Fibroblast of lung (primary cell): Measurements from ENCODE around the gene GNG12. TPM values are rescaled to one million over a fixed set of nuclear protein-coding genes. Genes with fewer than 3 reads are reported as not detected.

Experiments
- DNase-seq, 2 donors: peaks; one replicate each; pipeline versions ENCODE4 v3.0.0 to v3.0.0-alpha.2; 2010; ENCODE audit warnings: low read depth in 2 of 2
- H2AFZ ChIP-seq: 2 replicates; pipeline ENCODE4 v1.5.1; 2012; ENCODE audit warnings: low read length, control low read depth, inconsistent platforms
- H3K27ac ChIP-seq: 2 replicates; pipeline ENCODE4 v1.5.1; 2011; ENCODE audit warnings: low read length, control low read depth; ENCODE audit not compliant: insufficient read depth
- H3K27me3 ChIP-seq: 2 replicates; pipeline ENCODE4 v1.5.1; 2011; ENCODE audit warnings: mild to moderate bottlenecking, low read length; ENCODE audit not compliant: control insufficient read depth, insufficient read depth
- H3K36me3 ChIP-seq: 2 replicates; pipeline ENCODE4 v1.5.1; 2011; ENCODE audit warnings: low read length; ENCODE audit not compliant: control insufficient read depth, insufficient read depth
- H3K4me1 ChIP-seq: 2 replicates; pipeline ENCODE4 v1.5.1; 2011; ENCODE audit warnings: low read length; ENCODE audit not compliant: control insufficient read depth, insufficient read depth; ENCODE audit errors: extremely low read depth
- H3K4me2 ChIP-seq: 2 replicates; pipeline ENCODE4 v1.5.1; 2011; ENCODE audit warnings: low read length, control low read depth; ENCODE audit not compliant: insufficient read depth; ENCODE audit errors: extremely low read depth
- H3K4me3 ChIP-seq, 4 experiments: fragments of 200-600 bp in 1 of 4; sonication (generic) in 1 of 4; replicated peaks in 1 of 4; 2 replicates each; pipeline ENCODE4 v1.5.1; 2011 to 2016; ENCODE audit warnings: low read length in 4 of 4, low read depth in 3 of 4, mild to moderate bottlenecking in 3 of 4, control low read depth in 2 of 4, inconsistent platforms in 1 of 4, mixed read lengths in 1 of 4; ENCODE audit not compliant: insufficient read depth in 1 of 4; ENCODE audit errors: control extremely low read depth in 1 of 4
- H3K79me2 ChIP-seq: 2 replicates; pipeline ENCODE4 v1.5.1; 2012; ENCODE audit warnings: mild to moderate bottlenecking, low read length, inconsistent platforms; ENCODE audit not compliant: control insufficient read depth, insufficient read depth
- H3K9ac ChIP-seq: 2 replicates; pipeline ENCODE4 v1.5.1; 2011; ENCODE audit warnings: mild to moderate bottlenecking, low read length, control low read depth; ENCODE audit not compliant: insufficient read depth
- H3K9me3 ChIP-seq: 2 replicates; pipeline ENCODE4 v1.5.1; 2012; ENCODE audit warnings: low read depth, low read length; ENCODE audit not compliant: control insufficient read depth, insufficient read depth
- H4K20me1 ChIP-seq: 2 replicates; pipeline ENCODE4 v1.5.1; 2011; ENCODE audit warnings: low read length; ENCODE audit not compliant: control insufficient read depth, insufficient read depth; ENCODE audit errors: extremely low read depth
- CTCF ChIP-seq, 2 donors: IDR thresholded peaks in 1 of 2; conservative IDR thresholded peaks in 1 of 2; 1 replicate in 1 of 2; 2 replicates in 1 of 2; pipeline ENCODE4 v1.5.1; 2011 to 2012; ENCODE audit warnings: low read length in 2 of 2, control low read depth in 1 of 2, inconsistent platforms in 1 of 2, low read depth in 1 of 2, mild to moderate bottlenecking in 1 of 2
- EZH2 ChIP-seq: IDR thresholded peaks from 2 replicates; pipeline ENCODE4 v1.5.1; 2012; ENCODE audit warnings: low read length, control low read depth, mild to moderate bottlenecking; ENCODE audit errors: missing control alignments
- polyA plus RNA-seq, 2 donors: library from polyadenylated mRNA; depleted of rRNA in 1 of 2; stranded (reverse) in 1 of 2; unstranded in 1 of 2; fragments of >200 nt; gene quantifications; 2 replicates each; pipeline ENCODE4 v1.2.1, GENCODE V29; 2011 to 2012; ENCODE audit warnings: missing spikeins in 1 of 2
- total RNA-seq: library from RNA; depleted of rRNA; stranded (reverse); fragments of >200 nt; gene quantifications from 2 replicates; pipeline ENCODE4 v1.2.1, GENCODE V29; 2014

GNG12 gene
- total and polyA plus RNA-seq, 2 donors (not counting 1 experiment from before 2014, with no cell fraction given) = 127 to 241 TPM

DNA sequence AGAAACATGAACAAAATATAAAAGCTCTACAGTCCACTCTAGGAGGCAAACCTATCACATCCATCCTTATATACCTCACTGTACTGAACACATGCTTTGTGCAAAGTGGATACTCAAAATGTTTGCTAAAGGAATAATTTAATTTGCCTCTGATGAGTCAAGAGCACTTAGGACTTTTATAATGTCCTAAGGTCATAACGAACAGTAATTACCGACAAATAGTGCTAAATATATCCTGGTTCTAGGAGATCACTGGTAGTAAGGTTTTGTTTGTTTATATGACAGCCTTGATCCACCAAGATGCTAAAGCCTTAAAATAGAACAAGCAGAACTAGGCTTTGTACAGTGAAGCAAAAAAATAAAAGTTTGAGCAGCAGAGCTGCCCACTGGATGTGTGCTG, 77.6 kb downstream of the GNG12 start:
- Histone ChIP-seq H3K36me3 (no peaks in the 10 kb centered on the region), H2AFZ (no peak overlapping the region), H3K9me3 (no peaks in the 10 kb centered on the region), H3K4me1 (peaks cover 15% of the 10 kb centered on the region), H3K4me2 (no peak overlapping the region), H4K20me1 (no peaks in the 10 kb centered on the region), H3K9ac (no peak overlapping the region), H3K4me3 (no peak overlapping the region), H3K27me3 (no peaks in the 10 kb centered on the region), H3K27ac (no peak overlapping the region), H3K79me2 (peaks cover 44% of the 10 kb centered on the region)
- no peak for DNase-seq
- TF ChIP-seq EZH2 = no peak
- TF ChIP-seq CTCF (conservative IDR thresholded peaks at IDR 0.05 in 1 of 2, IDR thresholded peaks at IDR 0.05 in 1 of 2; ENCODE audit: low read depth in 1 of 2, low read length in 2 of 2) = no peak

DNA sequence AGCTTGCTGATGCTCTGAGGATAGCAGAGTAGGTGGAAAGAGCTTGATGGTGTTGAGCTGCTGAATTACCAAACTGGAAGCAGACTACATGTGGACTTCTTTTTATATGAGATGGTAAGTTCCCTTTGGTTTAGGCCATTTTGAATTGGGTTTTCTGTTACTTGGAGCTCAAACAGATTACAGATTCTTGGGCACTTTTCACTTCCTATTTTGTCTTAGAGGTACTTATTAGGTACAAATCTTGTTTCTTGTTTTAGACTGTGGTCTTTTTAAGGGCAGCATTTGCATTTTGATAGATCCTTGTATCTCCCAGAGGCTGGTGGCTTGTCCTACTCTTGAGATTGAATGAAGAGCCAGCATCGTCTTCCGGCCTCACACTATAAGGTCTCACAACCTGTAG, 78.1 kb downstream of the GNG12 start:
- TF ChIP-seq CTCF (conservative IDR thresholded peaks at IDR 0.05 in 1 of 2, IDR thresholded peaks at IDR 0.05 in 1 of 2; ENCODE audit: low read depth in 1 of 2, low read length in 2 of 2) (no peak), EZH2 (no peak)
- Histone ChIP-seq H4K20me1 (no peaks in the 10 kb centered on the region), H3K9ac (no peak overlapping the region), H3K27me3 (no peaks in the 10 kb centered on the region), H3K4me2 (no peak overlapping the region), H3K4me1 (peaks cover 17% of the 10 kb centered on the region), H3K79me2 (peaks cover 44% of the 10 kb centered on the region), H2AFZ (no peak overlapping the region), H3K27ac (no peak overlapping the region), H3K4me3 (no peak overlapping the region), H3K36me3 (no peaks in the 10 kb centered on the region), H3K9me3 (no peaks in the 10 kb centered on the region)
- no peak for DNase-seq

DNA sequence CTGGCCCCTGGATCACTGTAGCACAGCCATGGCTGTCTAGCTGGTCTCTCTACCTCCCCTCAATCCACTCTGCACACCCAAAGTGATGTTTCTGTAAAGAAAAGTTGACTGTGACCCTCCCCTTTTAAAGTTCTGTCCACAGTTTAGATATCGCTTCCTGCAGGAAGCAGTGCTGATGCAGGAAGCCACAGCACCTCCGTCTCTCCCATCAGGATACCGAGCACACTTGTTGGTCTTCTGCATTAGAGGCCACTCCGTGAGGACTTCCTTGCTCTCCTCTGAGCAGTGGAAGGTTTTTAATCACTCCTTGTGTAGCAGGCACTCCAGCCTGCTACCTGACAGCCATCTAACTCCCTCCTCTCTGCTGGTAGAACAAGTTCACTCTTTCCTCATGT, 78.7 kb downstream of the GNG12 start:
- Histone ChIP-seq H3K4me2 (no peak overlapping the region), H3K27ac (no peak overlapping the region), H3K4me1 (peaks cover 19% of the 10 kb centered on the region)

More for the DNA sequence above, 78.7 kb downstream of the GNG12 start:
- Histone ChIP-seq H4K20me1 (no peaks in the 10 kb centered on the region), H3K27me3 (no peaks in the 10 kb centered on the region), H3K79me2 (peaks cover 45% of the 10 kb centered on the region), H3K9ac (no peak overlapping the region), H2AFZ (no peak overlapping the region), H3K4me3 (no peak overlapping the region), H3K9me3 (no peaks in the 10 kb centered on the region), H3K36me3 (no peaks in the 10 kb centered on the region)
- no peak for DNase-seq
- TF ChIP-seq EZH2 (no peak), CTCF (conservative IDR thresholded peaks at IDR 0.05 in 1 of 2, IDR thresholded peaks at IDR 0.05 in 1 of 2; ENCODE audit: low read depth in 1 of 2, low read length in 2 of 2) (no peak)
